ENCODE measurements around the gene SLC37A1.

The SLC37A1 gene

GRCh38 chr21:42527127-42527488 lies 13.5 kb downstream of the SLC37A1 start:
- no peak for DNase-seq (ENCODE audit: low spot score)
- POLR2A ChIA-PET (ENCODE audit: low non-redundant PET) = no interaction called here
- no peak overlapping the region for H3K27ac ChIP-seq
- no peak for TF ChIP-seq CTCF (conservative IDR thresholded peaks at IDR 0.05; ENCODE audit: low read depth)
- CTCF ChIA-PET = no interaction called here

DNA sequence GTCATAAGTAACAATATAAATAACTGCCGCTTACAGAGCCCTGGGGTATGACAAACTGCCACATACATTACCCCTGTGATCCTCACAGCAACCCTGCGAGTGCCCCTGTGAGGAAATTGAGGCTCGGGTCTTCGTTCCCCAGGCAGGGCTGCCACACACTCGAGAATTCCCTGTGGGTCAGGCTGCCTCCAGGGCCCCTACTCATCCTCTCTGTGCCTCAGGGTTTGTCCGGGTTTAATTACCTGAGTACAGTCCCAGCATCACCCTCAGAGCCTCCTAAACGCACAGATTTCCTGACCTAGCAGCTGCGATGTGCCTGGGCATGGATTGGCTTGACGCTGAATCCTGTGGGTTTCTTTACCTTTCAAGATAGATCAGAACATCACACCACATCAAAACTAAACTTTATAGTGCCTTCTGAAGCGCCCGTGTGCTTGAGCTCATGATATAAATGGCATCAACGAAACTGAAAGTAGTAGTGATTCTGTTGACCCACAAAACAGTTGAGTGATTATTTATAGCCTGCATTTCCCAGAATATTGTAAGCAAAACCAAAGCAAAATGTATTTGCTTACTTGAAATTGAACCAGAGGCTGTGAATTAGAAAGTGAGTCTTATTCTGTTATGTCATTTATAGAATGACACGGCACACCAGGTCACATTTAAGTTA lies 14.0 kb downstream of the SLC37A1 start:
- CTCF ChIA-PET = no interaction called here
- no peak overlapping the region for H3K27ac ChIP-seq
- POLR2A ChIA-PET (ENCODE audit: low non-redundant PET) = no interaction called here
- TF ChIP-seq CTCF (conservative IDR thresholded peaks at IDR 0.05; ENCODE audit: low read depth) = no peak
- no peak for DNase-seq (ENCODE audit: low spot score)

DNA sequence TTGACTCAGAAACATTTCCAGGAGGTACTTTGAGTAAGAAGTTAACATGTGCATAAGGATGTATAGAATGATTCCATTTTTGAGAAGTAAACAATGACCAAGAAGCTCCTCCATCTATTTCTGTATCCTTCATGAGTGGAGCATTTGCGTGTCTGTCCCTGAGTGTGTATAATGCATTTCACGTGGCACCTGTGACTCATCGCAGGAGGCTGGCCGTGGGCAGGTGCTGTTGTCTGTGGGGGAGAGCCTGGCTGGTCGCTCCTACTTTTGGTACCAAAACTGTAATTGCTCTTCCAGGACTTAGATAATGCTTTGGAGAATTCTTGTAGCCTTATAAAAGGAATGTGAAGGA lies 16.5 kb downstream of the SLC37A1 start:
- CTCF ChIA-PET = no interaction called here

DNA sequence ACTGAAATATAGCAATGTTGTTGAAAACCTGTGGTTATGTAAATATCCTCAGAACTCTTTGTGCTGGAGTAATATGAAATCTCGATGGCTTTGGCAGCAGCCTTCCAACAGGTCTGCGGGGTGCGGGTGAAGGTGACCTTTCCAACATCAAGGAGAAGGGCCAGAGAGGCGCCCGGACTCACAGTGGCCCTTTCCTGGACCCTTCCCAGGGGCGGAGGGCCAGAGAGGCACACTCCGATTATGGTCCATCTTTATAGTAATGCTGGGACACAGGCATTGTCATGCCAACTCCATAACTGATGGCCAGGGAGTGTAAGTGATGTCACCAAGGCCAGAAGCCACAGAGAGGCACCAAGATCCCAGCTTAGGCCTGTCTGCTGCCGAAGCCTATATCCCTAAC lies 18.1 kb downstream of the SLC37A1 start:
- ChIA-PET CTCF (no interaction called here), POLR2A (ENCODE audit: low non-redundant PET) (no interaction called here)
- DNase-seq (ENCODE audit: low spot score) = no peak
- TF ChIP-seq CTCF (conservative IDR thresholded peaks at IDR 0.05; ENCODE audit: low read depth) = no peak
- no peak overlapping the region for H3K27ac ChIP-seq

More for the DNA sequence above, 16.5 kb downstream of the SLC37A1 start:
- no peak overlapping the region for H3K27ac ChIP-seq
- POLR2A ChIA-PET (ENCODE audit: low non-redundant PET) = no interaction called here
- no peak for DNase-seq (ENCODE audit: low spot score)
- no peak for TF ChIP-seq CTCF (conservative IDR thresholded peaks at IDR 0.05; ENCODE audit: low read depth)

DNA sequence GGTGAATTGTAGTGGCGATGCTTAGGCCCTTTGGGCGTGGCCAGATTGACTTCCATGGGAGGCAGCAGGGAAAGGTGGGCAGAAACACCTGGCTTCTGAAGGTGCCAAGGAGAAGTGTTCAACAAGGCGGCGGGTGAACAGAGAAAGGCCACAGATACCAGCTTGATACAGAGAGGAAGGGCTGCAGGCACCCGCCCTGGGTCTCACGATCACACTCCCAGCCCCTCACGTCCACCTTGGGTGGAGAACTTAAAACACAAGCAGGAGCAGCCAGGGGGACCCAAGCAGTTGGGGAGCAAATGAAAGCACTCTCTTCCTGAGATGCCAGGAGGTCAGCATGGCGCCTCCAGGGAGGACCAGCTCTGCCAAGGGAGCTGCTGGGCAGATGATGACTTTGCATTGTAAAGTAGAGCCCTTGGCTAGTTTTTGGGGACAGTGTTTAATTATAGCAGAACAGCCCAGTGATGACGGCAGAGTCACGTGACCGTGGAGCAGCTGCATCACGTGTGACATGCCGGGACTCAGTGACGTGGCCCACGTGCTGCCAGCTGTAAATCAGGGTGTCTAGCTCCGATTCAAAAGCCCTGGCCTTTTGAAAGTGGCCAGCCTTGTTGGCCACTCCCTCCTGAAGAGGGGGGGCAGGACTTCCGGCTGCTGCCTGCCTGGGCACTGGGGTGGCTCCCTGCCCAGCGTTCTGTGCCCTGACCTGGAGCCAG lies 19.0 kb downstream of the SLC37A1 start:
- CTCF ChIA-PET = interaction anchor here (0.7 kb wide), 1 partner anchor 153 kb away, joined by 3 read pairs; no protein-coding TSS in a partner anchor
- TF ChIP-seq CTCF (conservative IDR thresholded peaks at IDR 0.05; ENCODE audit: low read depth) = no peak
- POLR2A ChIA-PET (ENCODE audit: low non-redundant PET) = no interaction called here
- H3K27ac ChIP-seq = no peak overlapping the region
- DNase-seq (ENCODE audit: low spot score) = no peak

DNA sequence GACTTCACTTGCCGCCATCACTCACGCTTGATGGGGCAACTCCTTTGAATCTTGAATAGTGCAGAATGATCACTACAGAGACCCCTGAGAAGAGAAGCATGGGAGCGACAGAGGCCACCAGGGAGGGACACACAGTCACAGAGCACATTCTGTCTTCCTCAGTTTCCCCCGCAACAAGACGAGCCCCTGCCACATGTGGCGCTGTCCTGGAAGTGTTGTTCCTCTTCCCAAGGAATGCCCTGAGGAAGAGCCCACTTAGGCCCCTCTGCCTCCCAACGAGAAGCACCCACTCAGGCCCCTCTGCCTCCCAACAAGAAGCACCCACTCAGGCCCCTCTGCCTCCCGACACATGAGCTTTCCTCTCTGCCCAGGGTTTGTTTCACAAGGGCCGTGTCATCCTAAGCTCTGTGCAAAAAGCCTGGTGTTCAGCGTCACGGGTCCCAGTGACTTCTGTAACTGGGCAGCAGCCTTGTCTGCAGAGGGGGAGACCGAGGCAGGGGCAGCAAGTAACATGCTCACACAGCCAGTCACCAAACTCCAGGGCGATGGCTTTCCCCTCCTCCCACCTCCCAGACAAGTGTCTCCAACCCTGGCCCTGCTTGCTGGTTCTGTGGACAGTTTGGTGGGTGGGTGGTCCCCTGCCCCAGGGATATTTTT lies 19.8 kb downstream of the SLC37A1 start:
- DNase-seq (ENCODE audit: low spot score) = no peak
- CTCF ChIA-PET = interaction anchor here (0.7 kb wide), 1 partner anchor 154 kb away, joined by 3 read pairs; no protein-coding TSS in a partner anchor
- no peak for TF ChIP-seq CTCF (conservative IDR thresholded peaks at IDR 0.05; ENCODE audit: low read depth)
- POLR2A ChIA-PET (ENCODE audit: low non-redundant PET) = no interaction called here
- no peak overlapping the region for H3K27ac ChIP-seq

Data from RWPE1 (cell line).